ENCODE measurements around the gene MYCBP2.
"Not testable (repeated sequence)": the region's sequence is repeated elsewhere in the genome, so short reads cannot be mapped to it uniquely, and the experiment has no call there.

The MYCBP2 gene

DNA sequence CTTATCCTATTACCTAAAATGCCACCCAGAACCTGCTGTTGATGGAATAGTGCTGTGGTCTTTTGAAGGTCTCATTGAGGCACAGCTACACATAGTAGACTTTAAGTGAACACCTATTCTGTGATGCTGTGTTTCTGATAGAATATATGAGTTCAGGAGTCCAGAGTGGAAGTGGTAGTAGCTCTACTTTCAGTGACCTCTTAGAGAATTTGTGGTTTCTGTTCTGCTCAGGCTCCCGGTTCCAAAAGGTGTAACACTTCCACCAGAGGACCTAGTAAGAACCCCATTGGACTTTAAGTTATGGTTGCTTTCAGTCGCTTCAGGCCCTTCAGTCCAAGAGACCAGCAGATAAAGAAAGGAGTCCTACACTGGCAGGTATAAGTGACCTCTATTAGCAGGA is 11.4 kb upstream of the MYCBP2 start:
- no peak for DNase-seq

DNA sequence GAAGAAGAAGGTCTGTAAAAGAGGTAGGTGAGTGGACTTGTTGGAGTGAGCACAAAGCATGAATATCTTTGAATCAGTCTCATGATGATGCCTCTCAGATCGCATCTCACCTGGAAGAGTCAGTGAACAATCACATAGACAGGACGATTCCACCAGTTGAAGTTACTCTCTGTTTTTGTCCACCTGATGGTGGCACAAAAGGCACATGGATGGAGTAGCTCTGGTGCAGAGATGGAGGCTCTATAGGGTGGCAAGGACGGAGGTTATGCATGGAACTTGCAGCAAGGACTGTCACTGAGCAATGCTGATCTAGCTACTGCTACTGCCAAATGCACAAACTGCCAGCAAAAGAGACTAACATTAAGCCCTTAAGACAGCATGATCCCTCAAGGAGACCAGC is 10.3 kb upstream of the MYCBP2 start:
- DNase-seq = no peak

DNA sequence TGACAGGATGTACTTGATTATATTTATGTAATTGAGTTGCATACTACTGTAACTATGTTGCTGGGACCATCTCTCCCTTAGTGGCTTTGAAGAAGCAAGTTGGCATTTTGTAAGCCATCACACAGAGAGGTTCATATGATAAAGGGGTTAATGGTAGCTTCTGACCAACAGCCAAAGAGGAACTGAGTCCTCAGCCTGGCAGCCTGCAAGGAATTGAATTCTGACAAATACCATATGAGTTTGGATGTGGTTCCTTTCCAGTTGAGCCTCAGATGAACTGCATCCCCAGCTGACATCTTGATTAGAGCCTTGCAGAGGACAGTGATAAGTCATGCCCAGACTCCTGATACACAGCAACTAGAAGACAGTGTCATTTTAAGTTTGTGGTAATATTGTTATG is 8.6 kb upstream of the MYCBP2 start:
- no peak for DNase-seq

DNA sequence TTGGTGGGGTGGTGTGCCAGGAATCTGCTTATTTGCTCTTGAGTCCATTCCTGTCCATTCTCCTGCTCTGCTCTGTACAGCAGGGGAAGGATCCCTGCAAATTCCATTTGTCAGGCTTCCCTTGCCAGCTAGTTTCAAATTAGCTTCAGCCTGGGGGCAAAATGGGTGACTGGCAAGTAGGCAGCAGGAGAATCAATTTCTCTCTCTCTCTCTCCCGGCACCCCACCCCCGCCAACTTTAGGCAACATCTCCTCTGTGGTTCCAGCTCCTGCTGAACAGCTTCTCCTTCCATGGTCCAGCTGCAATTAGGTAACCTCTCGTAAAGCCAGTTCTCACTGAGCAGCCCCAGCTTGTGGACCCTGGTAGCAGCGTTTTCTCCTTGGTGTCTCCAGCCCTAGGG is 6.7 kb upstream of the MYCBP2 start:
- DNase-seq = no peak

DNA sequence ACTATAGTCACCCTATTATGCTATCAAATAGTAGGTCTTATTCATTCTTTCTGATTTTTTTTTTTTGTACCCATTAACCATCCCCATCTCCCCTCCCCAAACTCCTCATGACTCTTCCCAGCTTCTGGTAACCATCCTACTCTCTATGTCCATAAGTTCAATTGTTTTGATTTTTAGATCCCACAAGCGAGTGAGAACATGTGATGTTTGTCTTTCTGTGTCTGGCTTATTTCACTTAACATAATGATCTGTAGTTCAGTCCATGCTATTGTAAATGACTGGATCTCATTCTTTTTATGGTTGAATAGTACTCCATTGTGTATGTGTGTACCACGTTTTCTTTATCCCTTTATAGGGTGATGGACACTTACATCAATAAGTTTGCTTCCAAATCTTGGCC is 4.5 kb upstream of the MYCBP2 start:
- DNase-seq = no peak

DNA sequence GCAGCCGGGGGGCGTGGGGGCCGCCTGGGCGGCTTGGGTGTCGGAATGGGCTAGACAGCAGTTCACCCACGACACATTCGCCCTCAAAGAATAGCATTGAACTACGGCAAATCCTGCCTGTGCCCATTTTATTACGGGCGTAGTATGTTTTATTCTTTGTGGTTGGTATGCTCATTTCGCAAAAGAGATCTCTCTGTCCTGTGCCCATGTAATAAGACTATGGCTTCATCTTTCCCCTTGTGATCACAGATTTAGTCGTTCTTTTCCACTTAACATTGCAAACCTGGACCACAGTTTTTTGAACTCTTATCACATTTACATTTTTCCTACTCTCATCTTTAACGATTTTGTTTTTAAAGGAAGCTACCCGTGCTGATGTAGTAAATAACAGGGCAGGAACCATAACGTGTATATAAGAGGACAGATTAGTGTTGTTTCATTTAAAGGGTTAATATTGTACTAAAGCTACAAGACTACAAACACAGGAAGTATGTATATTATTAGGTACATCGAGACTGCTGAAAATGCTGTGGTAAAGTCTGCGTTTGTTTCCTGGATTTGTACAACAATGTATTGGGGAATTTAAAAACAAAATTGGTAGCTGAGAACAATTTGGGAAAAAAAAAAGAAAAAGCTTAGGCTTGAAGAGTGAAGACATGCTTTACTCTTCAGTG is 3.2 kb upstream of the MYCBP2 start:
- peak; percentile 93 for DNase-seq

DNA sequence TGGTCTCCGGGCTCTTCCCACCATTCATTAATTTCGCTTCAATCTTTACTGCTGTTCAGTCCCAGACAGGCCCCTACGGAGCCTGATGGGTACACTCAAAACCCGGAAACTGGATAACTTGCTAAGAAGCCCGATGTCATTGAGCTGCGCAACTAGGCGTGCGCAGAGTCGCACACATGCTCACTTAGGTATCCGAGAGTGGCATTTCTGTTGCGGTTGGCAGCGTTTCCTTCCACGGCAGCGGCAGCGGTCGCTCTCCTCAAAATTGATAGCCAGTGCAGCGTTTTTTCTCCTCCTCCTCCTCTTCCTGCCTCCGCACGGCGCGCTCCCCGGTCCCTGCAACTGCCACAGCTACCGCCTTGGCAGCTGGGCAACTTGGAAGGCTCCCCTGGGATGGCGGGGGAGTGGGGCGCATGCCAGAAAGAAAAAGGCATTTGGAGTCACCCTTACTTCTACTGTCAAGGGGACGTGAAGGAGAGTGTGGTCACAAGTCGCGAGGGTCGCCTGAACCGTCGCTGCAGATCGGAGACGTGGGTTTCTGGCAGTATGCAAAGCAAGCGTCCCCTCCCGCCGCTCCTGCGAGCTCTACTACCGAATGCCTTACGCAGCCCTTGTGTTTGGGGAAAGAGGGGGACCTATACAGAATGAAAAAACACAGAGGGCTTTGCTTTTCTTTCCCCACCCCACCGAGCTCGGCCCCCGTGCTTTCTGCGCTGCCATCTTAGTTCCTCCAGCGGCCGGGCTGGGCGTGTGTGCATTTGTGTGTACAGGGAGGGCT is 2.4 kb upstream of the MYCBP2 start:
- DNase-seq = peak; percentile 99

DNA sequence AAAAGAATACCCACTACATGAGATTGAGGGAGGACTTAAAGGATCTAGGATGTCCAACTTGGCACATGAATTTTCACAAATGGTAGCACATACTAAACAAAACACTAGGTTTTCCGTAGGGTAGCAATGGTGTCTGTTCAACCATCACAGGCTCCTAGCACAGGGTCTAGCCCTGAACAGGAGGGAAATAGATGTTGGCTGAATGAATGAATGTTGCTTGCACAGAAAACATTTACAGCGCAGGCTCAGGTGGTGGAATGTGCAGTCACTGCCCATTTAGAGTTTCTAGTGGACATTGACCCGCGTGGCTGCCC is 1.9 kb upstream of the MYCBP2 start:
- no peak for DNase-seq

DNA sequence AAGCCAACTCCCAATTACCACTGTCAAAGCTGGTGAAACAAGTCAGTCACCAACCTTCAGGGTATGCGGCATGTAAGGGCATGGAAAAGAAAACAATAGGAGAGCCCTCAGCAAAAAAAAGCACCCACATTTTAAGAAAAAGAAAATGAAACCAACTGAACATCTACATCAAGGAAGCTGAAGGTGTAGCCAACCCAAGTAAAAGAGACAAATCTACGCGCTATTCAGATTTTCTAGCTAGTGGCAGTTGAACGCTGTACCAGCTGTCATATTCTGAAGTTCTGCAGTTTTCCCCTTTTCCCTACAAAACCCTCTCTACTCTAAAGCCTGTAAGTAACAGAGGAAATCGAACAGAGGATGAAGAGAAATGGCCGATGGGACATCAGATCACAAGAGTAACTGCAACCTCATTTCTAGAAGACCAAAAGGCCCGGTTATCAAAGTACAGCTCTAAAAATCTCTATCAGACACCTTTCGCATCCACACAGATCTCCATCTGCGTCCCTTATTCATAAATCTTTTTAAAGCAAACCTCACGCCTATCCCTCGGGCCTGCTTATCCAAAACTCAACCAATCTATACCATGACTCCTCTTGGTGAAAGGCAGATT is 1.4 kb downstream of the MYCBP2 start:
- peak; percentile 52 for DNase-seq

DNA sequence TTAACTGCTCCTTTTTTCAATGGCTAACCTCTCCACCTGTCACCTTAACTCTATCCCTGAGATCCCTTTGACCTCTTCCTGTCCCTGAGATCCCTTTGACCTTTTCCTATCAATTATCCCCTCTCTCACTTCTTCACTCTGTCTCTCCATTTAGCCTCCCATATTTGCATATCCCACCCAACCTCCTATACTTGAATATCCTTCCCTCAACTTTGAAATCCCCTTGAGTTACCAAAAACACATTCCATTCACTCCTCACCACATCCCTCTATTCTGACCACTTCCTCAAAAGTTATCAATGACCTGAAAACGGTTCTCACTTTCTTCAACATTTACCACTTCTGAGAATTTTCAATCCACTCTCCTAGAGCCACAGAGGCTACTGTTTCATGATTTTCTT is 3.0 kb downstream of the MYCBP2 start:
- DNase-seq = no peak

DNA sequence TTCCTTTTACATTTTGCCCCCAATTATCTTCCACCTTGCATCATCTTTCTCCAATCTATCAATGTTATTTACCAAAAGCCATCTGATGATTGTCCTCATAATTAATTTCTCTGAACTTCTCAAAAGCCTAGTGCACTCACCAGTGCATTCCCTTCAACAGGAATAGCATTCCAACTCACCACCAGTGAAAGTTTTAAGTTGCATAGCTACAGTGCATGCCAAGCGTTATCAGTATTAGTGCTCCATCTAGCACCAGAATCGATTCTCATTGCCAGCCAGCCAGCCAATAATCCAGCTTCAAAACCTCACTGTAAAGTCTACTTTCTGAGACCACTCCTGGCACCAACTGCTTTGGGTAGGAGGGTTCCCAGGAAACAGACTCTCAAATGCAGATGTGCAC is 7.4 kb downstream of the MYCBP2 start:
- no peak for DNase-seq

DNA sequence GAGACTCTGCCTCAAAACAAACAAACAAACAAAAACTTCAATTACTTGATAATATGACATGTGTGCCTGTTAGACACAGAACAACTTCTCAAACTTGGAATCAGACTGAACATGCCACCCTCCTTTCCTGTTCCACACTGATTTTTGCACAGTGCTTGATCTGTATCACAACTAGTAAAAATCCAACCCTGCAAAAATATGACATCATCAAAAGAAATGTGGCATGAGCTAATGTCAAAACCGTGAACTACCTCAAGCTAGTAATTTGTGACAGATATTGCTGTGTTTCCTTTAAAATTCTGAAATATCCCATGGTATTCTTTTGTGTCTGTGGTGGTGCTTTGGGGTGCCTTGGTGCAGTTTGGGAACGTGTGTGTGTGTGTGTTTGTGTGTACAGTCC is 8.2 kb downstream of the MYCBP2 start:
- DNase-seq = no peak

DNA sequence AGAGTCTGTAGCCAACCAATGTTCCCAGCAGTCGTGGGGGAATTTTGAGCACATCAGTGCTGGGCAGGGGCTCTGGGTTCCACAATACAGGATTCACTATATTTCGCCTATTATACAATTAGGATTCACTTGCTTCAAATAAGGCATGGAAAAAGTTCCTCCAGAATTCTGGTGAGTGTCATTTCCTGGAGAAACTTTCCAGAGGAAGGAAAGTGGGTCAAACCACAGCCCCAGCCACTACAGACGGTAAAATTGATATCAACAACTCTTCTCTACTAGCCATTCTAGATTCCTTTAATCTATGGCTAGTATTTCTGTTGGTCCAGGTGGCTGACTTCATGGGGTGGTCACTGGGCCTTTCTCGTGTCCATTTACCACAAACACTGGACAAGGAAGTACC is 10.5 kb downstream of the MYCBP2 start:
- DNase-seq = no peak

DNA sequence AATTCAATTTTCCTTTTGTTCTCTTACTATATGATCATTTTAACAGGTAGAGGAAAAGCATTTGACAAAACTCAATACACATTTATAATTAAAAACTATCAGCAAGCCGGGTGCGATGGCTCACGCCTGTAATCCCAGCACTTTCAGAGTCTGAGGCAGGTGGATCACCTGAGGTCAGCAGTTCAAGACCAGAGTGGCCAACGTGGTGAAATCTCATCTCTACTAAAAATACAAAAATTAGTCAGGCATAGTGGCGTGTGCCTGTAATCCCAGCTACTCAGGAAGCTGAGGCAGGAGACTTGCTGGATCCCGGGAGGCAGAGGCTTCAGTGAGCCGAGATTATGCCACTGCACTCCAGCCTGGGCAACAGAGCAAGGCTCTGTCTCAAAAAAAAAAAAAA is 11.4 kb downstream of the MYCBP2 start:
- not testable (repeated sequence) for DNase-seq

DNA sequence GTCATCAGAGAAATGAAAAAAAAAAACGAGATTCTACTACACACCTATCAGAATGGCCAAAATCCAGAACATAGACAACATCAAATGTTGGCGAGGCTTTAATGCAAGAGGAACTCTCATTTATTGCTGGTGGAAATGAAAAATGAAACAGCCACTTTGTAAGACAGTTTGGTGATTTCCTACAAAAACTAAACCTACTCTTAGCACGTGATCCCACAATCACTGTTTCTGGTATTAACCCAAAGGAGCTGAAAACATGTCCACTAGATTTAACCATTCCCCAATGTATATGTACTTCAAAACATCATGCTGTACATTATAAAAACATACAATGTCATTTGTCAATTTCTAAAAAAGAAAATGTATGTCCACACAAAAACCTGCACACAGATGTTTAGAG is 13.0 kb downstream of the MYCBP2 start:
- no peak for DNase-seq

DNA sequence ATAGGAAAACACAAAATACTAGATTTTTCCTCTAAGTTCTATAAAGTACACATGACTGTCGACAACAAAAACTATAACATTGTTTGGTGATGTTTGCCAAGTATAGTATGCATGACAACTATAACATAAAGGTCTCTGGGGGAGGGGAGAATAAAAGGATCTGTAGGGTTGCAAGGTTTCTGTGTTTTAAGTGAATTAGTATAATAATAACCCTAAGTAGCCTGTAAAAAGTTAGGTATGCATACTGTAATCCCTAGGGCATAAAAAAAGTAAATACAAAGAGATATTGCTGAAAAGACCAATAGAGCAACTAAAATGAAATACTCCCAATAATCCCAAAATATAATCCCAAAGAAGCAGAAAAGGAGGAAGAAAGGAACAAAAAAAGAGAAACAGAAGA is 14.6 kb downstream of the MYCBP2 start:
- no peak for DNase-seq

DNA sequence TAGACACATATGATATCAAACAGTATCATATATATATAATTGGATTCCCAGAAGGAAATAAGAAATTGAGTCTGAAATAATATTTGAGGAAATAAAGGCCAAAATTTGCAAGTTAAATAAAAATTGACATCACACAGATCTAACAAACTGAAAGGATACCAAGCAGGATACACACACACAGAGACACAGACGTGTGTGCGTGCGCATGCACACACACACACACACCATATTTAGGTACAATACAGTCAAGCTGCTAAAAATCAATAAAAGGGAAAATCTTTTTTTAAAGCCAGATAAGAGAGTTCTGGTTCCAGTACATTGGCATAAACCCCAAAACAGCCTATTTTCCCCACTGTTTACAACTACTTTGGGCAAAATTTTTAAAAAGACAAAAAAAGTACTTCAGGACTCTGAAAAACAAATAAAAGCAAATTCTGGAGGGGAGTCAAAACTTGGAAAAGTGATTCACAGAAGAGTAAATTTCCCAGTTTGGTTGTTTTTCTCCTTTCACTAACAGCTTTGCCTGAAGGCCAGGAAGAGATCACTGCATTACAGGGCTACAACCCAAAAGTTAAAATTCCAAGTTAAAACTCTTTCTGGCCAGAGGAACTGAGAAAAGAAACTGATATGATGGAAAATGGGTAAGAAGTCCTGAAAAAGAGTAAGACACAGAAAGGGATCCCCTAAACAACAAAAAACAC is 16.2 kb downstream of the MYCBP2 start:
- no peak for DNase-seq

DNA sequence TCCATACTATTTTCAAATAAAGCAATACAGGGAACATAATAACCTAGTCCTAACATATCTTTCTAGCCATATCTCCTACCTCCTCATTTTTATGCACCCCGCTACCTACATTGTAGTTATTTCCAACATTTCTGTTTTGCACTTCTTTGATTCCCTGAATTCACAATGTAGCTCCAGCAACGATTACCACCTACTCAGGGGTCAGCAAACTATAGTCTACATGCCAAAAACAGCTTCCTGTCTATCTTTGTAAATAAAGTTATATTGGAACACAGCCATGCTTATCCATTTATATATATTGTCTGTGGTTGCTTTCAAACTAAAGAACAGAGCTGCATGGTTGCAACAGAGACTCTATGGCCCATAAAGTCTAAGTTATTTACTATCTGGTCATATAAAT is 16.7 kb downstream of the MYCBP2 start:
- no peak for DNase-seq

DNA sequence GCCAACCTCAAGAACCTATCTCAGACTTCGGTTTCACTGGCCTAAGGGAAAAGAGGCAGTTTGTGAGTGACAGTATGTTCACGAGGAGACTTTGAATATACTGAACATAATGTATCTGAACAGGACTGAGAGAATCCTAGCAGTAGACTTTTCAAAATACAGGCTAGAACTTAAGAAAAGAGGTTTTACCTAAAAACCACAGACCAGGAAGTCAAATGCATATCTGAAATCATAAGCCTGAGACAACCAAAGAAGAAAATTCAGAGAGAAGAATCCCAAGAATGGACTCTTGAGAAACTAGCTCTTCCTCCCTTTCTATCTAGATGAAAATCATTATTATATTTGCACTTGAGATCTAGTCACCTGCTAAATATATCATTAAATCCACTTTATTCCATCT is 17.6 kb downstream of the MYCBP2 start:
- DNase-seq = no peak

DNA sequence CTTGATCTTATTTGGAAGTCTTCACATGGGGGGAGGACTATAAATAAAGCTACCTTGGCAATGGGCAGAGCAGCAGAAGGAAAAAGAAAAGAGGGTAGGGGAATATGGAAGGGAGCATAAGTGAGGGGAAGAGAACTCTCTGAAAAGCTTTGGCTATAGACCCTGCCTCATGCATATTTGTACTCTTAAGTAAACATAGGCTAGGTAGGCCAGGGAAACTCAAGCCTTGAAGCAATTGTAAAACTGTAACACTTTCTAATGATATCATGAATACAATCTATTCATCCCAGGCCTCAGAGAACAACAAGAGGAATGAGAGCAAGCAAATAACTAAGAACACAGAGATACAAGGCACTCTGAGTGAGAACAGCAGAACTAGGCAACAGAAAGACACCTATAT is 20.4 kb downstream of the MYCBP2 start:
- peak; percentile 80 for DNase-seq

DNA sequence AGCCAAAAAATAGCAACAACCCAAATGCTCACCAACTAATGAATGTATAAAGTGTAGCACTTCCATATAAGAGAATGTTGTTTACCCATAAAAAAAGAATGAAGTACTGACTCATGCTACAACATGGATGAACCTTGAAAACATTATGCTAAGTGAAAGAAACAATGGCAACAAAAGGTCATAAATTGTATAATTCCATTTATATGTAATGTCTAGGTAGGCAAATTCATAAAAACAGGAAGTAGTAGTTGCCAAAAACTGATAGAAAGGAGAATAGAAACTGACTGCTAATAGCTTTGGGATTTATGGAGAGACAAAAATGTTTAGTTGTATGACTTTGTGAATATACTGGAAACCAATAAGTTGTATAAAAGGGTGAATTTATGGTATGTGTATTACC is 21.6 kb downstream of the MYCBP2 start:
- DNase-seq = no peak

DNA sequence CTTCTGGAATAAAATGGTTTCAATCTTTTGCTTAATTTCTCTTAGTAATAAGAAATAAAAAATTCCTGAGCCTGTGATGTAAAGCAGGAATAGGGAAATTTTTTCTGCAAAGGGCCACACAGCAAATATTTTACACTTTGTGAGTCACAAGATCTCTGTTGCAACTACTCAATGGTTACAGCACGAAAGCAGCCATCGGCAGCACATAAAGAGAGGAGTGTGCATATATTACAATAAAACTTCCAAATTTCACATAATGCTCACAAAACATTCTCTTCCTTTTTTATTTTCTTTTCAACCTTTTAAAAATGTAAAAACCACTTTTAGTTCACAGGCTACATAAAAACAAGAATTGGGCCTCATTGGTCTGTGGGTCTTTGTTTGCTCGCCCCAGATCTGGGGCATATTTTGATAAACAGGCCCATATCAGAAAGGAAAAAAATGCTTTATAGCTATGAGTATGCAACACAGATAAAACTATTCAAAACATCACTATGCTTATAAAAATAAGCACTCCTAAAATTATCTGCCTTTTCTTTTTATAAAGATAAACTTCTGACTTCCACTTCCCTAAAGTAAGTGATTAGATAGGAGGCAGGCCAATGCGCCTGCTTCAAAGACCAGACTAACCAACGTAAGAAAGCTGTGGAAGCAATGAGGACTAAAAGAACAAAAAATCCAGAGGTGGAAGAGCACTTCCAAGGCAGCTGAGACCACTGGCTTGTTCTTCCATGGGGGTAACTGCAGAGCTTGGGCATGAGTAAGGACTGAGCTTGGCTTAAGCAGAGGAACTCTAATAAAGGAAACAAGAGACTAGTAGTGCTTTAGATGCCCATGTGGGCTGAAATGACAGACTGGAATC is 26.5 kb downstream of the MYCBP2 start:
- no peak for DNase-seq

DNA sequence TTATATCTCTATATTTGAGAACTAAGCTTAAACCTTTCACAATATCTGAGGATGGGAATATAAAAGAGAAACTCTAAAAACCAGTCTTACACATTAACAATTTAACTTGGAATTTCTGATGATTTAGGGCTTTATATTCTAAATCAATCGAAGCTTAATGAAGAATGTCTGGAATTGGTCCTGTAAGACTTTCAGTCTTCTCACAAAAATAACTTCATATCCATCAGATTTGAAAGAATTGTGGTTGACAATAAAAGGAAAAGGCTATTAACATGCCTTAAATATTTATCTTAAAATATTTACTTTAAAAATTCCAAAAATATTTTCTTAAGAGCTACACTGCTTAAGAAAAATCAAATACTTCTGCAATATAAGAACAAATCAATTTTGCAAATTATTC is 27.3 kb downstream of the MYCBP2 start:
- DNase-seq = no peak
